Neural progenitor cell (in vitro differentiated cells): ENCODE measurements around the gene DAW1.

Source experiments
- CTCF ChIP-seq: fragments of 200-600 bp; sonication (generic); IDR thresholded peaks from 2 replicates; pipeline ENCODE4 v1.5.1; 2017; ENCODE audit warnings: antibody characterized with exemption, mild to moderate bottlenecking
- EZH2 ChIP-seq: fragments of 200-600 bp; sonication (generic); IDR thresholded peaks from 2 replicates; pipeline ENCODE4 v1.6.1; 2017; ENCODE audit warnings: antibody characterized with exemption, mild to moderate bottlenecking, moderate library complexity
- EZH2phosphoT487 ChIP-seq: fragments of 200-600 bp; sonication (generic); IDR thresholded peaks from 2 replicates; pipeline ENCODE4 v1.6.1; 2017; ENCODE audit warnings: antibody characterized with exemption

GRCh38 chr2:227826563-227826962 lies 44.9 kb upstream of the DAW1 start:
- TF ChIP-seq CTCF (no peak), EZH2 (no peak), EZH2phosphoT487 (no peak)
